Right hindlimb (tissue), 1 donor: ENCODE measurements around the gene MS4A15.
"Not testable (repeated sequence)": the region's sequence is repeated elsewhere in the genome, so short reads cannot be mapped to it uniquely, and the experiment has no call there.

Source experiments
- DNase-seq: peaks from one replicate; pipeline ENCODE4 v3.0.0-alpha.2; 2018

Gene MS4A15, protein sequence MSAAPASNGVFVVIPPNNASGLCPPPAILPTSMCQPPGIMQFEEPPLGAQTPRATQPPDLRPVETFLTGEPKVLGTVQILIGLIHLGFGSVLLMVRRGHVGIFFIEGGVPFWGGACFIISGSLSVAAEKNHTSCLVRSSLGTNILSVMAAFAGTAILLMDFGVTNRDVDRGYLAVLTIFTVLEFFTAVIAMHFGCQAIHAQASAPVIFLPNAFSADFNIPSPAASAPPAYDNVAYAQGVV

GRCh38 chr11:60756307-60757032 is at the start of gene MS4A15:
Gene MS4A15, plus strand, starts transcription at chr11:60756867. Its CDS starts 6,867 bp downstream, at chr11:60763734.
- DNase-seq: no peak

DNA sequence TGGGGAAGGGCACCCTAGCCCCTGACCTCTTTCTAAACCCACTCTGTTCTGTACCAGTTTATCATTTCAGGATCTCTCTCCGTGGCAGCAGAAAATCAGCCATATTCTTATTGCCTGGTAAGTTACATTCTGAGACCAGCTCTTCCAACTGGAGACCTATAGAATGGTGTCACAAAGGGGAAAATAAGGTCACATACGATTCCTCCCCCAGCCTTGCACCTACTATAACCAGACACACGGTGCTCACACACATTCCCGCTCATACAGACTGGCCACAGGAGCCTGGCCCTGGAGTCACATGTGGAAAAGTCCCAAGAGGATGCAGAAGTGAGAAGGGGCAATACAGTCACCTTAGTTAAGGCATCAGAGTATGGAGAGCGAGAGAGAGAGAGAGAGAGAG is 49.7 kb upstream of the MS4A15 start:
- no peak for DNase-seq

- DNase-seq: no peak
These were observed 46.2 kb upstream of the MS4A15 start for GRCh38 chr11:60710482-60710881.

- no peak for DNase-seq
These were observed 45.4 kb upstream of the MS4A15 start for GRCh38 chr11:60711276-60711675.

DNA sequence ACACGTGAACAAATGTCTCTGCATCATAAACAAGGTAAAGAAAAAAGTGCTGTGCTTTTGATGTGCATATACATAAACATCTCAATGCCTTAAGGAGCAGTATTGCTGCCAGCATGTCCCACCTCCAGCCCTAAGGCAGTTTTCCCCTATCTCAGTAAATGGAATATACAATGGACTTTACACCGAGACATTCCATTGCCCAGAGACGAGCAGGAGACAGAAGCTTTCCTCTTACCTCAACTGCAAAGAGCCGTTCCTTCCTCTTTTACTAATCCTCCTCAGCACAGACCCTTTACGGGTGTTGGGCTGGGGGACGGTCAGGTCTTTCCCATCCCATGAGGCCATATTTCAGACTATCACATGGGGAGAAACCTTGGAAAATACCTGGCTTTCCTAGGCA is 43.2 kb upstream of the MS4A15 start:
- DNase-seq: not testable (repeated sequence)

DNA sequence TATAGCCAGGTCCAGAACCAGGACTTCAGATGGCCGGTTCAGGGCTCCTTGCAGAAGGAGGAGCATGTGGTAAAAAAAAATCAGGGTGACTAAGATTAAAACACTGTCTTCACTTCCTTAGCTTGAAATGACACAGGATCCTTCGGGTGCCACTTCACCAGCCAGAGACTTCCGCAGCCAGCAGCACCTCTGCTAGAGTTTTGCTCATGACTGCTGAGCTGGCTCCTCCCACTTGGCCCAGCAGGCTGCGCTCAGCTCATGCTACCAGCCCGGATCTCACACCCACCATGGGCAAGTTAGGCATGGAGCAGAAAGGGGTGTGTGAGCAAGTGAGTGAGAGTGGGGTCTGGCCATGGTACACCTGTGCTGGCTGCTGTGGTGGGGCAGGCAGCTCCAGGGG is 38.7 kb upstream of the MS4A15 start:
- DNase-seq: no peak

DNA sequence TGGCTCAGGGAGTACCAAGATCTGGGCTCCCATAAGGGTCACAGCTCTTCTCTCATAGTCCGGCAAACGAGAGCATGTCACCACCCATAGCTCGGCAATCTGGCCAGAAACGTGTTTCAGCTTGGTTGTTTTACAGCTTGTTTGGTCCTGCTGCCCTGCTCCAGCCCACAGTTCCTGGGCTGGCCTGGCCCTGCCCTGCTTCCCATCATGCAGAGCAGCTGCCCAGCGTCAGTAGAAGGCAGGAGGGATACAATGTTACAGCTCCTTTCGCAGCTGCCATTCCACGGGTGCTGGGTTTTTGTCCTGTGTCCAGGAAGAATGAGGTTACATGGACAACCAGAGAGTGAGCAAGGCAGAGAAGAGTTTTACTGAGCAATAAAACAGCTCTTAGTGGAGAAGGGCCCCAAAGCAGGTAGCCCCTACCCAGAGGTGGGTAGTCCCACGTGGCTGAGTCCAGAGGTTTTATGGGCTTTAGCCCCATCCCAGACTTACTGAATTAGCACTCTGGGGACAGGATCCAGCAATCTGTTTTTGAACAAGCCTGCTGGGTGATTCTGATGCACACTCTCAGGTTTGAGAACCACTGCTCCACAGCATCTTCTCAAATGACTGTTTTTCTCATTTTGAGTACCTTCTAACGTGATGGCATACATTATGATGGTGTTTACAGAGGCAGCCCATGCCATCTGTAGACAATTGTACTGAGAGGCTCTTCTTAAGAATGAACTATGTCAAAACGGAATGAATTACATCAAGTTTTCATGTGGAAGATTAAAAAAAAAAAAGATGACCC is 37.9 kb upstream of the MS4A15 start:
- no peak for DNase-seq

- no peak for DNase-seq
These were observed 37.3 kb upstream of the MS4A15 start for GRCh38 chr11:60719391-60719790.

DNA sequence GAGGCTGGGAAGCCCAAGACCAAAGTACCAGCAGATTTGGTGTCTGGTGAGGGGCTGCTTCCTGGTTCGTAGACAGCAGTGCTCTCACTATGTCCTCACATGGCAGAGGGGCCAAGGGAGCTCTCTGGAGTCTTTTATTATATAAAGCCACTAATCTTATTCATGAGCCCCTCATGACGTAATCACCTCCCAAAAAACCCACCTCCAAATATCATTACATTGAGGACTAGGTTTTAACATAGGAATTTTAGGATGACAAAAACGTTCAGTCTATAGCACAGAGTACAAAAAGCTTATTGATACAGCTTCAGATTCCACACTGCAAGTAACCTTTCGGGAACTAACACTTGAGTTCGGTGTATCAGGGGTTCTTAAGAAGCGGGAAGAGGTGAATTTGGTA is 36.2 kb upstream of the MS4A15 start:
- no peak for DNase-seq

- no peak for DNase-seq
These were observed 32.2 kb upstream of the MS4A15 start, which contains the start of gene MS4A18 for GRCh38 chr11:60724420-60724819. Gene MS4A18, plus strand, starts transcription at chr11:60724720.

DNA sequence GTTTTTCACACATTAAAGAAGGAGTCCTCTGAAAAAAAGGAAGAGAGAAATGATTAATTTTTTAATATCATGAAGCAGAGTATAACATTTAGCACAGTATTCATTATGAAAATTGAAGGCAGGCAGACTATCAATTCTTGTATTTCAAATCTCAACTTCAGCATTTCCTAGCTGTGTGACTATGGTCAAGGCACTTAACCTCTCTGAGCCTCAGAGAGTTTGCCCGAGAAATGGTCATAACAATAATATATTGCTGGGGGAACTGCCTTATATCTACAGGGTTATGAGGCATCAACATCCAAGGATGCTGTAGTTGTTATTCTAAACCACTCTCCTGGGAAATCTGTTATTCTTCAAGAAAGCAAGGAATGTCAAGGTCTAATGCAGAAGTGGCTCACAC is 31.1 kb upstream of the MS4A15 start:
- DNase-seq: no peak

GRCh38 chr11:60731586-60731985 is 25.1 kb upstream of the MS4A15 start:
- no peak for DNase-seq

- no peak for DNase-seq
These were observed 22.4 kb upstream of the MS4A15 start for GRCh38 chr11:60734279-60734678.

GRCh38 chr11:60739114-60739513 is 17.6 kb upstream of the MS4A15 start:
- DNase-seq: no peak

GRCh38 chr11:60740573-60740972 is 16.1 kb upstream of the MS4A15 start:
- DNase-seq: no peak

- DNase-seq: no peak
These were observed 15.2 kb upstream of the MS4A15 start for GRCh38 chr11:60741421-60741820.

DNA sequence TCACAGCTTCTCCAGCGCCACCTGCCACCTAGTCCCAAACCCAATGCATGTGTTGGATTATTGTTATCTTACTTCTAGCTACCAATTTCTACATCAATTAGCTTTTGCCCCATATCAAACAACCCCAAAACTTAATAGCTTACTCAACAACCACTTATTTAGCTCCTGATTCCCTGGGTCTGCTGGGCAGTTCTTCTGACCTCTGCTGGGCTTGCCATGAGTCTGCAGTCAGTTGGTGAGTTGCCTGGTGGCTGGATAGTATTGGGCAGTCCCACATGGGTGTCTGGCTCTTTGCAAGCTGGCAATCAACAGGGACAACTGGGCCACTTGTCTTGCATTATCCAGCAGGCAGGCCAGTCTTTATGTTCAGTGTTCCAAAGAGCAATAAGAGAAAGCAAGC is 13.6 kb upstream of the MS4A15 start:
- no peak for DNase-seq

GRCh38 chr11:60744114-60744513 is 12.6 kb upstream of the MS4A15 start:
- no peak for DNase-seq

DNA sequence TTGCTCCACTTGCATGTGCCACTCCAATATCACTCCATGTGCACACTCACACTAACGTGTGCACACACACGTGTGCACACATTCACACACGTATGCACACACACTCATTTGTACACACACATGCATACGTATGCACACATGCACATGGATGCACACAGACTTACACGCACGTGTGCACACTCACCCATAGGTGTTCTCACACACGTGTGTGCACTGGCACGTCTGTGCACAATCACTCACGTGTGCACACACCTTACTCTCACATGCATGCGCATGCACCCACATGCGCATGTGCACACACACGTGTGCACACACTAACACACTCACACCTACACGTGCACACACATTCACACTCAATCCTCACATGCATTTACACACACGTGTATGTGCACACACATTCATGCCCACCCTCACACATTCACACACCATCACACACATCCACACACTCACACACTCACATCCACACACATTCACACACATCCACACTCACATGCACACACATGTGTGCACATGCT is 9.3 kb upstream of the MS4A15 start:
- no peak for DNase-seq

DNA sequence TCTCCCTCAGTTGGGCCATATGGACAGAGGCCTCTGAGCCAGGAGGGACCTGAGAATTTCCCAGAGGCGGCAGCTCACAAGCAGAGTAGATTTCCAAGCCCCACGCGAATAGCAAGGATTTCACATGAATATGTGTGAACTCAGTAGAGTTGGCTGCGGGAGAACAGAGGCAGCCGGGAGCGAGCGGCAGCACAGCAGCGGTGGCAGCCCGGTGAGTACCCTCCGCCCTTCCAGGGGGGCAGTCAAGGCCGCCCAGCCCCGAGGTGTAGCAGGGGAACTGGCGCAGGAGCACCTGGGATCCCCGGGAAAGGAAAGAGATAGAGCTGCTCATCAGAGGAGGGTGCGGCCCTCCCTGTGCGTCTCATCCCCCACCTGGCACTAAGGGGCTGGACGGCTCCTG is 8.4 kb upstream of the MS4A15 start:
- DNase-seq: no peak

DNA sequence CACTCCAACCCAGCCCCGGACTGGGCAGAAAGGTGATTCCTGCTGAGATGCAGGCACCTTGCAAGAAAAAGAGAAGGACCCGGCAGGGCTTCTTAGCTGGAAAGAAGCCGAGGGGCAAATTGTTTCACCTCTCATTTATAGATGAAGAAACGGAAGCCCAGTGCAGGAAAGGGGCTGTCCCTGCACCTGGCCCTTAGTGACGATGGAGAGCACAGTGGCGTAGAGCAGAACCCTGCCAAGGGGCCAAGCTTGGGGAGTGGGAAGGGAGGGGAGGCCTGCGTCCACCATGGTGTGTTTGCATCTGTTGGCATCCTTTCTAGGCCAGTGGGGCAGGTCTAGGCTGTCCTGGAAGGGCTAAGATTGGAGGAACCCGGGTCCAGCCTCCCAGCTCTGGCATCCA is 7.8 kb upstream of the MS4A15 start:
- no peak for DNase-seq

DNA sequence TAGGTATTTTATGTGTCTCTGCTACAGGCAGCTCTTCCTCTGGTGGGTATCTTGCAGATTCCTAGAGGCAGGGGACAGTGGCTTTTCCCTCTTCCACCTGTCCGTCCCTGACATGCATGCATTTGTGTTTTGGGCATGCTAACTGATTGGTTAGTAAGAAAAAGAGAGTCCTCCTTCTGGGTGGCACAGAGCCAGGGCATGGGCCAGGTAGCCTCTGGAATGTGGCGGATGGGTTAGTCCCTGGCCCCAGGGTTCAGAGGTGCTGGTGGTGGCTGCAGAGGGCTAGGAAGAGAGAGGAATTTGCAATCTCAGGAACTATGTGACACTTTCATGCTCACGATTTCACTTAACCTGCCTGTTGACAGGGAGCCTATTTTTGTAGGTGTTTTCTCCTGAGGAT is 5.8 kb upstream of the MS4A15 start:
- no peak for DNase-seq

DNA sequence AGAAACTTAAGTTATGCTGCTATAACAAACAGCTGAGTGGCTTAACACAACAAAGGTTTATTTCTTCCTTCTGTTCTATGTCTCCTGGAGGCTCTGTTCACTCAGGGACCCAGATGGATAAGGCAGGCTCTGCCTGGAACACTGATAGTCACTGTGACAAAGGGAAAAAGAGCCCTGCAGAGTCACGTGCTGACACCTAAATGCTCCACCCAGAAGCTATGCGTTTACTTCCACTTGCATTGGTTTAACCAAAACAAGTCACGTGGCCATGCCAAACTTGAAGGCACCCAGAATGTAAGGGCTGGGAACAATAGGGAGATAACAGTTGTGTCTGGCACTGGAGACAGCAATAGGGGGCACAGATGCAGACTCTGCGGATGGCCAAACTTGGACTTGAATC is 3.4 kb upstream of the MS4A15 start:
- DNase-seq: no peak

DNA sequence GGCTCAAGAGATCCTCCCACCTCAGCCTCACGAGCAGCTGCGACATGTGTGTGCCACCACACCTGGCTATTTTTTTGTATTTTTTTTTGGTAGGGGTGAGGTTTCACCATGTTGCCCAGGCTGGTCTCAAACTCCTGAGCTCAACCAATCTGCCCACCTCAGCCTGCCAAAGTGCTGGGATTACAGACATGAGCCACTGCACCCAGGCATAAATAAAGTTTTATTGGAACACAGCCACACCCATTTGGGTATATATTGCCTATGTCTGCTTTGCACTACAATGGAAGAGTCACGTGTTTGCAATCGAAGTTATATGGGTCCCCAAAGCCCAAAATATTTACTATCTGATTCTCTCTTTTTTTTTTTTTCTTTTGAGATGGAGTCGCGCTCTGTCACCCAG is 1.8 kb upstream of the MS4A15 start:
- no peak for DNase-seq
